CMK (cell line): Measurements from ENCODE around the gene NPNT.

Experiments
- DNase-seq: peaks from one replicate; pipeline ENCODE4 v3.0.0-alpha.2; 2010; ENCODE audit warnings: low read depth

Gene NPNT

GRCh38 chr4:105921301-105921700 is 26.0 kb downstream of the NPNT start:
- no peak for DNase-seq

- DNase-seq = no peak
Measured at GRCh38 chr4:105923497-105924238, 28.4 kb downstream of the NPNT start.

GRCh38 chr4:105924341-105924740 is 29.1 kb downstream of the NPNT start:
- DNase-seq = no peak

- no peak for DNase-seq
Measured at GRCh38 chr4:105930698-105931097, 35.4 kb downstream of the NPNT start.

GRCh38 chr4:105933083-105933482 is 37.8 kb downstream of the NPNT start:
- DNase-seq = no peak

- DNase-seq = no peak
Measured at GRCh38 chr4:105934386-105934785, 39.1 kb downstream of the NPNT start.

- DNase-seq = no peak
Measured at GRCh38 chr4:105936901-105937300, 41.6 kb downstream of the NPNT start.

GRCh38 chr4:105937759-105938158 is 42.5 kb downstream of the NPNT start:
- DNase-seq = no peak

GRCh38 chr4:105943234-105943633 is 48.0 kb downstream of the NPNT start:
- no peak for DNase-seq

- DNase-seq = no peak
Measured at GRCh38 chr4:105944540-105944939, 49.3 kb downstream of the NPNT start.

- no peak for DNase-seq
Measured at GRCh38 chr4:105946771-105947170, 51.5 kb downstream of the NPNT start.

GRCh38 chr4:105950701-105951100 is 55.4 kb downstream of the NPNT start:
- no peak for DNase-seq

- no peak for DNase-seq
Measured at GRCh38 chr4:105951198-105951597, 55.9 kb downstream of the NPNT start.

- no peak for DNase-seq
Measured at GRCh38 chr4:105952591-105952990, 57.3 kb downstream of the NPNT start.

GRCh38 chr4:105956569-105956968 is 61.3 kb downstream of the NPNT start:
- no peak for DNase-seq

GRCh38 chr4:105957680-105958079 is 62.4 kb downstream of the NPNT start:
- DNase-seq = no peak

- DNase-seq = no peak
Measured at GRCh38 chr4:105963461-105964400, 68.5 kb downstream of the NPNT start.

GRCh38 chr4:105965183-105965800 is 70.0 kb downstream of the NPNT start:
- no peak for DNase-seq

GRCh38 chr4:105966051-105966450 is 70.8 kb downstream of the NPNT start:
- no peak for DNase-seq

GRCh38 chr4:105967058-105967658 is 71.9 kb downstream of the NPNT start:
- DNase-seq = no peak

- no peak for DNase-seq
Measured at GRCh38 chr4:105969575-105969974, 74.3 kb downstream of the NPNT start.

GRCh38 chr4:105970371-105970770 is 75.1 kb downstream of the NPNT start:
- DNase-seq = no peak
